Measurements from ENCODE around the gene TEC. TPM values are rescaled to one million over a fixed set of nuclear protein-coding genes. Genes with fewer than 3 reads are reported as not detected.

TEC gene
- polyA plus RNA-seq, 3 donors from 2014 or later: 2.2 to 4.8 (median 2.9) TPM

DNA sequence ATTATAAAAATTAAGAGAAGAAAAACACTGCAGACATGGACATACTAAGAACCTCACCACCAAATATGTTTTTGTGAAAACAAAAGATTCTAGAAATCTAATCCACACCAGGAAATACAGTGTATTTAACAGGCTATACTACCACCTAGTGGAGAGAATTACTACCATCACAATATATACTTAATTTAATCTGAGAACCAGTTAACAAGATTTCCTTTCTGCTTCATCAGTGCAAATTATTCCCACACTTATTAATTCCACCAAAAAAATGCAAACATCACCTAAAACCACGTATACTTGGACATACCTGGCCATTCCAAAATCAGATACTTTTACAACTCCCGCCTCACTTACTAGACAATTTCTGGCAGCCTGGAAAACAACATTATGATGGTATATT, 128.6 kb downstream of the TEC start:
- Mint-ChIP-seq H3K9me3 (no peaks in the 10 kb centered on the region), H3K27ac (no peak overlapping the region), H3K27me3 (ENCODE audit: low read depth in 3 of 3) (peaks cover 0 to 6% (median 0%) of the 10 kb centered on the region in 3 donors), H3K4me3 (no peak overlapping the region), H3K4me1 (peaks cover 48 to 51% of the 10 kb centered on the region in 2 donors), H3K36me3 (peaks cover 0 to 9% (median 3%) of the 10 kb centered on the region in 3 donors)
- peak; percentile 55 to 63 (median 62) for DNase-seq

- Mint-ChIP-seq H3K9me3 (no peaks in the 10 kb centered on the region), H3K27ac (peak overlapping the region; percentile 88 to 98 (median 96)), H3K4me3 (peak overlapping the region in 1 of 5 donors; percentile 79), H3K36me3 (peaks cover 0 to 4% (median 3%) of the 10 kb centered on the region in 3 donors), H3K27me3 (ENCODE audit: low read depth in 3 of 3) (peaks cover 0 to 3% (median 0%) of the 10 kb centered on the region in 3 donors), H3K4me1 (peaks cover 61 to 63% of the 10 kb centered on the region in 2 donors)
- DNase-seq: no peak
These were observed 129.9 kb downstream of the TEC start for GRCh38 chr4:48139691-48140090.

DNA sequence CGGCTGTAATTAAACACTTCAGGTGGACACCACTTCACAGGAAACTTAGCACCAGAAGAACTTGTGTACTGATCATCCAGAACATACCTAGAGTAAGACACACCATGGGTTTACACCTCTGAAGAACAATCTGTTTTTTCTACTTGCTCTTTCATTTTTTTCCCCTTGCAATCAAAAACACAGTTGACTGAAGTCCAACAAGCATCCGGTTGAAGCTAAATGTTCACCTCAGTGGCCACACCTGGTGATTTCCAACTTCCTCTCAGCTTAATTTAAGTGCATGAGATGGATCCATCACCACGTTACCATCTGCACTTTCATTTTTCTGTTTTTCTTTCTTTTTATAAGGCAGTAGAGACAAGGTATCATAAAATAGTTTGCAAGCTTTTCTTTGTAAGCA, 130.7 kb downstream of the TEC start:
- DNase-seq: peak; percentile 46 to 60 (median 54)
- Mint-ChIP-seq H3K27ac (peak overlapping the region; percentile 88 to 98 (median 96)), H3K4me3 (peak overlapping the region; percentile 49 to 79 (median 69)), H3K27me3 (ENCODE audit: low read depth in 3 of 3) (peaks cover 0 to 5% (median 0%) of the 10 kb centered on the region in 3 donors), H3K36me3 (peaks cover 0 to 4% (median 3%) of the 10 kb centered on the region in 3 donors), H3K4me1 (peaks cover 69 to 71% of the 10 kb centered on the region in 2 donors), H3K9me3 (no peaks in the 10 kb centered on the region)

DNA sequence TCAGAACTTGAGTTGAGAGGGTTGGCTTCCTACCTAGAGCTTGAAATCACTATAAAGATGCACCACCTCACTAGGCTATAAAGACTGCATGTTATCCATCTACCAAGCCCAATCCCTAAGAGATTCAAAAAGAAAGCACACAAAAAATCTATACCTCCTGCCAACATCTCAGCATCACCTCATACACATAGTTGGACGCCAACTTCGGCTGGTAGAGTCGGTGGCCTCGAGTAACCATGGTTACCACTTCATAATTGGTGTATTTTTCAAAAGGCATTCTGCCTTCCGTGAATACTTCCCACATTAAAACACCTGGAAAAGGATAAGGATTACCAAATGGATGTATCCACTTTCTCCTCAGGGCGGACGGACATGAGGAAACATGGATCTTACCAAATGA, 131.1 kb downstream of the TEC start:
- Mint-ChIP-seq H3K27me3 (ENCODE audit: low read depth in 3 of 3) (peaks cover 0 to 5% (median 2%) of the 10 kb centered on the region in 3 donors), H3K9me3 (no peaks in the 10 kb centered on the region), H3K4me1 (peaks cover 72 to 75% of the 10 kb centered on the region in 2 donors), H3K27ac (peak overlapping the region; percentile 88 to 98 (median 96)), H3K36me3 (peaks cover 0 to 4% (median 3%) of the 10 kb centered on the region in 3 donors), H3K4me3 (peak overlapping the region; percentile 49 to 79 (median 69))
- DNase-seq: no peak

- H3K27ac Mint-ChIP-seq: peak overlapping the region; percentile 88 to 98 (median 96)
- H3K9me3 Mint-ChIP-seq: no peaks in the 10 kb centered on the region
- H3K4me1 Mint-ChIP-seq: peaks cover 76 to 77% of the 10 kb centered on the region in 2 donors
- peaks cover 0 to 5% (median 3%) of the 10 kb centered on the region in 3 donors for H3K27me3 Mint-ChIP-seq (ENCODE audit: low read depth in 3 of 3)
- peaks cover 0 to 1% (median under 1%) of the 10 kb centered on the region in 3 donors for H3K36me3 Mint-ChIP-seq
- peak overlapping the region; percentile 49 to 79 (median 69) for H3K4me3 Mint-ChIP-seq
- no peak for DNase-seq
These were observed 131.8 kb downstream of the TEC start for GRCh38 chr4:48137846-48138245.

- Mint-ChIP-seq H3K27me3 (ENCODE audit: low read depth in 3 of 3) (peaks cover 0 to 17% (median 12%) of the 10 kb centered on the region in 3 donors), H3K36me3 (peaks cover 12 to 17% (median 14%) of the 10 kb centered on the region in 3 donors), H3K4me3 (peak within 1 kb of the TSS; percentile 89 to 95 (median 93)), H3K4me1 (peaks cover 55 to 93% of the 10 kb centered on the region in 2 donors), H3K9me3 (no peaks in the 10 kb centered on the region), H3K27ac (peak within 1 kb of the TSS; percentile 94 to 98 (median 97))
- DNase-seq: no peak
These were observed 135.6 kb downstream of the TEC start, which contains the start of gene TXK for GRCh38 chr4:48134081-48134480. TXK (minus strand) TSS chr4:48134250; CDS start chr4:48134170, 80 bp downstream.

DNA sequence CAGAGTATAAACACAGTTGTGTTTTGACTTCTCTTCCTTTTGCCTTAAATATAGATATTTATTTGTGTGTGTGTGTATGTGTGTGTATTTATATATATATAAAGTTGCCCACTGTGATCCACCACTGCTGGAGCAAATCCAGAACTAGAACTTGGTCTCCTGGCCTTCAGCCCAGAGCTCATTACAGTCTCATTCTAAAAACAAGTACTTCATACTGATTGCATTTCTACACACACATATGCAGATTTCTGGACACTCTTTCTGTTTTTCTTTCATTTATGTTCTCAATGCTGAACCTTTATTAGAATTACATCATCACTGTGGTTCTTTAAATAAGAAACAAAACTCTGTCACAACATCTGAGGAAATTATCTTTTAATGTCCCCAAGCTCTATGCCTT, 136.0 kb downstream of the TEC start:
- peak overlapping the region; percentile 89 to 95 (median 93) for H3K4me3 Mint-ChIP-seq
- peaks cover 51 to 93% of the 10 kb centered on the region in 2 donors for H3K4me1 Mint-ChIP-seq
- peaks cover 12 to 18% (median 15%) of the 10 kb centered on the region in 3 donors for H3K36me3 Mint-ChIP-seq
- H3K27ac Mint-ChIP-seq: peak overlapping the region; percentile 94 to 98 (median 97)
- H3K27me3 Mint-ChIP-seq (ENCODE audit: low read depth in 3 of 3): peaks cover 0 to 17% (median 12%) of the 10 kb centered on the region in 3 donors
- no peak for DNase-seq
- no peaks in the 10 kb centered on the region for H3K9me3 Mint-ChIP-seq

- H3K36me3 Mint-ChIP-seq: peaks cover 12 to 26% (median 15%) of the 10 kb centered on the region in 3 donors
- no peak for DNase-seq
- H3K27ac Mint-ChIP-seq: peak overlapping the region; percentile 94 to 98 (median 97)
- peaks cover 32 to 93% of the 10 kb centered on the region in 2 donors for H3K4me1 Mint-ChIP-seq
- peak overlapping the region; percentile 89 to 95 (median 93) for H3K4me3 Mint-ChIP-seq
- peaks cover 0 to 19% (median 14%) of the 10 kb centered on the region in 3 donors for H3K27me3 Mint-ChIP-seq (ENCODE audit: low read depth in 3 of 3)
- H3K9me3 Mint-ChIP-seq: no peaks in the 10 kb centered on the region
These were observed 137.9 kb downstream of the TEC start for GRCh38 chr4:48131736-48132135.

- DNase-seq: no peak
- Mint-ChIP-seq H3K4me1 (peaks cover 18 to 95% of the 10 kb centered on the region in 2 donors), H3K9me3 (no peaks in the 10 kb centered on the region), H3K4me3 (peak overlapping the region; percentile 89 to 95 (median 93)), H3K27ac (peak overlapping the region; percentile 94 to 98 (median 97)), H3K27me3 (ENCODE audit: low read depth in 3 of 3) (peaks cover 2 to 19% (median 14%) of the 10 kb centered on the region in 3 donors), H3K36me3 (peaks cover 12 to 29% (median 15%) of the 10 kb centered on the region in 3 donors)
These were observed 139.5 kb downstream of the TEC start for GRCh38 chr4:48130100-48130499.

DNA sequence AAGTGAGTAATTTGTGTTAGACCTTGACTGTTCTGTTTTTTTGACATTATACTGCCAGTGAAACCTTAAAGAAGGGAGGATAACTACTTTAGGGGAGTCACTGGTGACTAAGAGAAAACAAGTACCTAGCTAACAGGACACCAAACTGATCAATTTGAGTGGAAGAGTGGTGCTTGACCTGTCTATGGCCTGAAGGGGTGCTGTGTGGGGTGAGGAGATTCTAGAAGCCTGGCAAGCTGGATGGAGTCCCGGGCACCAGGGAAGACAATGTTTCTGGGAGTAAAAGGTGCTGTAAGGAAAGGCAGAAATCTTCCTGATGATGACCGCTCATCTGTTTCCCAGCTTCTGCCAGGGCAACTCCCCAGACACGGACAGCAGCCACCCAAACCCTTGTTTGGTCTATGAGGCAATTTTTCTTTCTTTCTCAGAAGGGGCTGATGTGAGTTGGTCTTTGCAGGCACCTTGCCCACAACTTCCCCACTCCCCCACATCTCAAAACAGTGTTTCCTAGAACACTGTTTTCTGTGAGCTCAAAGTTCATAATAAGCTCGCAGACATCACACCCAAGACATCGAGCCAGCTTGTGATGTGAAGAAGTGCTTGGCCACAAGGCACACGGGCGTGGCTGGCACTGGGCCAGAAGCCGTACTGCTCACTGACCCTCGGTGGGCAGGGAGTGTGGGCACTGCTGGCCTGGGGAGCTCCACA, 140.2 kb downstream of the TEC start:
- H3K9me3 Mint-ChIP-seq: no peaks in the 10 kb centered on the region
- DNase-seq: peak; percentile 70 to 76 (median 75)
- peaks cover 11 to 95% of the 10 kb centered on the region in 2 donors for H3K4me1 Mint-ChIP-seq
- H3K36me3 Mint-ChIP-seq: peaks cover 12 to 29% (median 15%) of the 10 kb centered on the region in 3 donors
- peak overlapping the region; percentile 89 to 95 (median 93) for H3K4me3 Mint-ChIP-seq
- H3K27ac Mint-ChIP-seq: peak overlapping the region; percentile 94 to 98 (median 97)
- H3K27me3 Mint-ChIP-seq (ENCODE audit: low read depth in 3 of 3): peaks cover 2 to 18% (median 14%) of the 10 kb centered on the region in 3 donors

GRCh38 chr4:48127682-48128404, 141.8 kb downstream of the TEC start:
- Mint-ChIP-seq H3K4me1 (peaks cover 0 to 98% of the 10 kb centered on the region in 2 donors), H3K36me3 (peaks cover 12 to 29% (median 15%) of the 10 kb centered on the region in 3 donors), H3K4me3 (peak overlapping the region; percentile 89 to 95 (median 93)), H3K9me3 (no peaks in the 10 kb centered on the region), H3K27ac (peak overlapping the region; percentile 94 to 98 (median 97)), H3K27me3 (ENCODE audit: low read depth in 3 of 3) (peaks cover 2 to 17% (median 11%) of the 10 kb centered on the region in 3 donors)
- DNase-seq: peak; percentile 69 to 72 (median 72)

DNA sequence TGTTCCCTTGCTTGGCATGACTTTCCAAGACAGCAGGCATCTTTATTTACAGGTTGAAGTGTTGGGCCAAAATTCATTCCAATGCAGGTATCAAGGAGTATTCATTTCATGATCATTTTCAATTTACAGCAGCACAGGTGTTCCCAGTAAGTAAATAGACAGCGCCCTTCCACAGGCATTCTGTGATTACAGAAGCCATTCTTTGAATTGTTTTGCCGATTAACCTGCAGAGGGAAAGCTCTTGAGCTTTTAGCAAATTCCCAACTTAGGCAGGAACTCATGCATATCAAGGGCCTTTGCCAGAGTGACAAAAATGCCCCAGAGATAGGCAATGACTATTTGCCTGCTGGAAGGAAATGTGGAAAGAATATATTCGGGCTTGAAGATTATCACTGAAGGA, 142.4 kb downstream of the TEC start:
- peaks cover 2 to 17% (median 11%) of the 10 kb centered on the region in 3 donors for H3K27me3 Mint-ChIP-seq (ENCODE audit: low read depth in 3 of 3)
- peaks cover 0 to 93% of the 10 kb centered on the region in 2 donors for H3K4me1 Mint-ChIP-seq
- peak overlapping the region; percentile 89 to 95 (median 93) for H3K4me3 Mint-ChIP-seq
- H3K9me3 Mint-ChIP-seq: no peaks in the 10 kb centered on the region
- peaks cover 12 to 29% (median 15%) of the 10 kb centered on the region in 3 donors for H3K36me3 Mint-ChIP-seq
- DNase-seq: no peak
- H3K27ac Mint-ChIP-seq: peak overlapping the region; percentile 94 to 98 (median 97)

GRCh38 chr4:48126621-48127020, 143.0 kb downstream of the TEC start:
- peak overlapping the region; percentile 94 to 98 (median 97) for H3K27ac Mint-ChIP-seq
- DNase-seq: no peak

More at GRCh38 chr4:48126621-48127020, 143.0 kb downstream of the TEC start:
- H3K4me1 Mint-ChIP-seq: peaks cover 0 to 87% of the 10 kb centered on the region in 2 donors
- peaks cover 12 to 27% (median 15%) of the 10 kb centered on the region in 3 donors for H3K36me3 Mint-ChIP-seq
- peaks cover 2 to 14% (median 10%) of the 10 kb centered on the region in 3 donors for H3K27me3 Mint-ChIP-seq (ENCODE audit: low read depth in 3 of 3)
- no peaks in the 10 kb centered on the region for H3K9me3 Mint-ChIP-seq
- H3K4me3 Mint-ChIP-seq: peak overlapping the region; percentile 46 to 95 (median 93)

Measured in immature natural killer cell (primary cell).